Stimulated activated memory B cell treated with anti-CD40 and anti-IgM and Interleukin-4, amounts not matched to agents 10 μg/mL and 1 μg/mL and 100 μg/mL, for 72 hours (primary cell): ENCODE data around the gene MYO5B.

ENCODE experiments used
- ATAC-seq: fragments of 150-1000 bp; cut with Tn5 transposase; 2 replicates; pipeline ENCODE4 v1.10.0; 2021
- H3K27ac Mint-ChIP-seq: one replicate; pipeline ENCODE4 v1.8.0; 2022; ENCODE audit warnings: mild to moderate bottlenecking, mixed read lengths
- H3K27me3 Mint-ChIP-seq: one replicate; pipeline ENCODE4 v1.8.0; 2022; ENCODE audit warnings: mixed read lengths
- H3K36me3 Mint-ChIP-seq: one replicate; pipeline ENCODE4 v1.8.0; 2022; ENCODE audit warnings: mixed read lengths
- H3K4me1 Mint-ChIP-seq: one replicate; pipeline ENCODE4 v1.8.0; 2022; ENCODE audit warnings: mixed read lengths
- H3K4me3 Mint-ChIP-seq: one replicate; pipeline ENCODE4 v1.8.0; 2022; ENCODE audit warnings: mild to moderate bottlenecking, moderate library complexity, mixed read lengths
- H3K9me3 Mint-ChIP-seq: one replicate; pipeline ENCODE4 v1.8.0; 2022; ENCODE audit warnings: mixed read lengths

The MYO5B gene

DNA sequence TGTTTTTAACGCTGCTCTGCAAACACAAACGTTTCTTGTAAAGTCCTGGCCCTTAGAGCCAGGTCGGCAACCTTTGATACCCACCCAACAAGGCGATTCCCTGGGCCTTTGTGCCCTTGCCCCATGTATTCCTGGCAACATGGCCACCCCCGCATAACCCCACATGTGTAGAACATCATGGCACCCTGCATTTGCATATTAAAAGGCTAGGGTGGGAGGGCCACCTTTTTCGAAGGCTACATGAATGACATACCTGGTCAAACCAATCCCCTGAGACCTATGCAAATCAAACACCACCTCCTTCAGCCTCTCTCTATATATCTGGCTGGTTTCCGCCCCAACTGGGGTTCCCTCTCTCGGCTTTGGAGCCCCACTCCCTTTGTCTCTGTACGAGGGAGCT is 105.2 kb downstream of the MYO5B start:
- Mint-ChIP-seq H3K27ac (no peak overlapping the region), H3K4me3 (no peak overlapping the region), H3K36me3 (no peaks in the 10 kb centered on the region), H3K9me3 (no peaks in the 10 kb centered on the region), H3K4me1 (no peaks in the 10 kb centered on the region), H3K27me3 (peaks cover 7% of the 10 kb centered on the region)
- ATAC-seq: no peak

DNA sequence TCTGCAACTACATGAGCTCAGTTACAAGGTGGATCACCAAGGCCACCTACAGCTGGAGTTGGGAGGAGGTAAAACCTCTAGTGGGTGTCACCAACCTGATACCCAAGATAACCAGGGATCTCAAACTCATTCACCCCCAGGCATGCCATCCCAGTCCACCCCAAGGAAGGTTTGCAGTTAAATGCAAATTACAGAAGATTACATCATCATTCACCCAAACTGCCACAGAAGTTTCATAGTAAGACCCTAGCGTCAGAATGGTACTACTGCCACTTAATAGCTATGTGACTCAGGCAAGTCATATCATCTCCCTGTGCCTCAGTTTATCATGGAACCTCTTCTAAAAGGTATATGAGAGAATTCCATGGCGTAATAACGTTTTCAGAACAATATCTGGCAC is 111.2 kb downstream of the MYO5B start:
- Mint-ChIP-seq H3K36me3 (no peaks in the 10 kb centered on the region), H3K9me3 (no peaks in the 10 kb centered on the region), H3K4me1 (no peaks in the 10 kb centered on the region), H3K27me3 (peaks cover 34% of the 10 kb centered on the region), H3K27ac (no peak overlapping the region), H3K4me3 (no peak overlapping the region)
- no peak for ATAC-seq

DNA sequence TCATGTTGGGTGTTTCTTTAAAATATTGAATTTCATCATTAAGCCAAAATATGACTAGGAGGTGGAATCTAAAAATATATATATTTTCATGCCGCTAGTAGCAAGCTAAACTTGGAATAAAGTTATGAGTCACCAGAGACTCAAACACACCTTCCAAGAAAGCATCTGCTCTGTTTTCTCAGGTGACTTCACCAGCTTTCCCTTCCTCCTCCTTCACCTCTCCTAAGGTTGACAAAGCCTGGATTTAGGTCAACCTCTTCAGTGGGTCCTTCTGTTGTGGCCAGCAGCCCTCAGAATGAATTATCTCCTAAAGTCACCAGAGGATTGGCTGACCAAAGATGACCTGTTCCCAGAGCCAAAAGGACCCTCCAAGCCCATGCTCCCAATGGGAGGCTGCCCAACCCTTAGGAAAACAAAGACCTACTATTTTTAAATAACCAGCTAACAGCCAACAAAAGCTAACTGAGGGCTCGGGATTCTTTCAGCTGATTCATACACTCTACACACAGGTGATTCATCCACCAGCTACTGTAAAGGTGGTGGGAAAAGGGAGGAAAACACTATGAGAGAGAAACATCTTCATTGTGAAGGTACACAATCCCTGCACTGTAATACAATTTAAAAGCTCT is 113.9 kb downstream of the MYO5B start:
- H3K4me3 Mint-ChIP-seq: no peak overlapping the region
- peaks cover 49% of the 10 kb centered on the region for H3K27me3 Mint-ChIP-seq
- peaks cover 4% of the 10 kb centered on the region for H3K4me1 Mint-ChIP-seq
- H3K9me3 Mint-ChIP-seq: no peaks in the 10 kb centered on the region
- ATAC-seq: no peak
- H3K36me3 Mint-ChIP-seq: no peaks in the 10 kb centered on the region
- no peak overlapping the region for H3K27ac Mint-ChIP-seq

DNA sequence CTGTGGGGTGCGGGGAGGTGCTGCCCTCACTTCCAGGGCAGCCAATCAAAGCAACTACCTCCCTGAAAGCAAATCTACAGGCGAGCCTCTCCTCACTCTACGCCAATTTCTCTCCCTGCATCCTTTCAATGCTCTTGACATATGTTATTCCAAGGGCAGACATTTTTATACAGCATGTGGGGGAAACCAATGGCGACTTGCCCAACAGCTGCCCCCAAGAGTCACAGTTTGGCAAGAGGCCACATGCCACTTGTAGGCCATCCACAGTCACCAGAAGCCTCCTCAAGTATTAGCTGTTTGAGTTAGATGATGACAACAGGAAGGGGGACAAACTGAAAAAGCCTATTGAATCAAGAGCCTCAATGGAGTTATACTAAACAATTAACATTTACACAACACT is 114.6 kb downstream of the MYO5B start:
- no peak overlapping the region for H3K4me3 Mint-ChIP-seq
- H3K27ac Mint-ChIP-seq: no peak overlapping the region
- H3K4me1 Mint-ChIP-seq: peaks cover 8% of the 10 kb centered on the region
- H3K27me3 Mint-ChIP-seq: peaks cover 49% of the 10 kb centered on the region
- no peaks in the 10 kb centered on the region for H3K9me3 Mint-ChIP-seq
- ATAC-seq: no peak
- H3K36me3 Mint-ChIP-seq: no peaks in the 10 kb centered on the region

DNA sequence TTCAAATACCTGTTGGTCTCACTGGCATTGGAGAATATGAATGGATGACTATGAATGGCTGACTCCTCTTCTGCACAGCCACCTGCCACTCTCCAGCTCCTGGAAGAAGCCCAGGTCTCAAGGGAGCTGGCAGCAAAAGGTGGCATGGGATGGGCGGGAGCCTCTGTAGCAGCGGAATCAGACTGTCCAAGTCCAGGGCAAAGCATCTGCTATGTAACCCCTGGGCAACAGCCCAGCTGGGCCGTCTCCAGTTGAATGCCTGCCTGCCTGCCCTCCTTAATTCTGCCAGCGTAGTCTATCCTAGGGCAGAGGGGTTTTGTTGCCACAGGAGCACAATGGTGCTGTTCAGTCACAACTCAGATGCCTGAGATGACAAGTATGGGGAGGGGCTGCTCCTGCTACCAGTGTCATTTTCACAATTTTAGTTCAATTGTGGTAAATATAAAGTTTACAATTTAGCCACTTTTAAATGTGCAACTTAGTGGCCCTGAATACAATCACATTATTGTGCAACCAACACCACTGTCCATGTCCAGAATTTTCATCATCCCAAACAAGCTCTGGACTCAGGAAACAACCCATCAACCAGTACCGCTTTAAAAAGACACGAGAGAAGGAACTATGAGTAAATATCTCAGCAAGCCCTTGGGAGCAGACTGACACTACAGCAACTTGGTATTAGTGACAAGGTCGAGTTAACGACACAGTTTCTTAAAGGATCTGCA is 115.2 kb downstream of the MYO5B start:
- ATAC-seq: no peak
- H3K27me3 Mint-ChIP-seq: peaks cover 53% of the 10 kb centered on the region

DNA sequence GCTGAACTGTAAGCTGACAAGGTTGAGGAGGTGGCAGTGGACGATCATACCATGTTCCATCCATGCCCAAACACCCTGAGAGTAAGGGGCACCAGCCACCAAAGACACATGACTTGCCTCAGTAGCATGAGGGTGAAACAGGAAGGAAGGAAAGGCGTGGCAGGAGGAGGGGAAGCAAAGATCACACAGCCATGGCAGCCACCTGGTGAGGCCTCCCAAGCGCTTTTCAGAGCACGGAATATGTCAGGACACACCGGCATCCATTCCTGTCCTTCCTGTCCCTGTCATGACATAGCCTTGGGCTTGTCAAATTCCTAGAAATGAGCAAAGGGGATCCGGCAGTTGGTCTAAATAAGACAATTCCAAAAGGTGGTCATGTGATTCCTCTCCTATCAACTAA is 118.7 kb downstream of the MYO5B start:
- H3K4me1 Mint-ChIP-seq: peaks cover 8% of the 10 kb centered on the region
- H3K27me3 Mint-ChIP-seq: peaks cover 47% of the 10 kb centered on the region
- H3K36me3 Mint-ChIP-seq: no peaks in the 10 kb centered on the region
- no peak overlapping the region for H3K27ac Mint-ChIP-seq
- no peak for ATAC-seq
- no peak overlapping the region for H3K4me3 Mint-ChIP-seq
- H3K9me3 Mint-ChIP-seq: peaks cover 3% of the 10 kb centered on the region

More for the DNA sequence above, 115.2 kb downstream of the MYO5B start:
- Mint-ChIP-seq H3K36me3 (no peaks in the 10 kb centered on the region), H3K27ac (no peak overlapping the region), H3K4me3 (no peak overlapping the region), H3K9me3 (no peaks in the 10 kb centered on the region), H3K4me1 (peaks cover 8% of the 10 kb centered on the region)

DNA sequence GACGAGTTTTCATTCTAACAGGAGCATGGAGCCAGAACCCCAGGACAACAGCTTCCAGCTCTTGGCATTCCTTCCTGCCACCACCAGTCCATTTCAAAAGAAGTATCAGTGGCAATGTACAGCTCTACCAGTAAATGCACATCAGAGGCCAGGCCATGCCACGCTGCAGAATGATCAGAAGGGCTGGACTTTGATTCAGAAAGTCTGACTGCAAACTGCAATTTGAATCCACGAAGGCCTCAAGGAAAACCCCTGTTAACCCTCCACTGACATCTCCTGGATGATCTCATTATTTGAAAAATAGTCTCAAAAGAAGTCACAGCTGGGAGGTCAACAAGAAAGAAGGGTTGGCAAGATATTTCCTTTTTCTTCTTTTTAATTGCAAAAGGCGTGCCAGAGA is 119.2 kb downstream of the MYO5B start:
- Mint-ChIP-seq H3K36me3 (no peaks in the 10 kb centered on the region), H3K4me1 (peaks cover 8% of the 10 kb centered on the region), H3K27me3 (peaks cover 47% of the 10 kb centered on the region), H3K4me3 (no peak overlapping the region), H3K27ac (no peak overlapping the region), H3K9me3 (peaks cover 3% of the 10 kb centered on the region)
- no peak for ATAC-seq

DNA sequence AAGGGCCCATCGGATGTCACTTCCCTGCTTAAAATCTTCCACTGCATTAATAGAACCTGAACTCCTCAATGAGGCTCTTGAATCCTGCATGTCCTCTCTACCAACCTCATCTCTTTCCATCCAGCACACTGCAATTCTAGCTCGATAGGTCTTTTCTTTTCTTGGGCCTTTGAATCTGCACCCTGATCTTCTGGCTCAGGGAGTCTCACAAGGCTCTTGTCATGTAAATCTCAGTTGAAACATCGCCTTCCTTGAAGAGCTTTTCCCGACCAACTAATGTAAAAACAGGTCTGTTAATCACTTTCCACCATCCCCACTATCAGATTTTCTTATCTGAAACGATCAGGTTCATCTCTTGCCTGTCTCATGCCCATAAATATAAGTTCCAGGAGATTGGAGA is 120.5 kb downstream of the MYO5B start:
- Mint-ChIP-seq H3K4me3 (no peak overlapping the region), H3K27ac (no peak overlapping the region), H3K4me1 (peaks cover 8% of the 10 kb centered on the region), H3K36me3 (no peaks in the 10 kb centered on the region), H3K27me3 (peaks cover 44% of the 10 kb centered on the region), H3K9me3 (peaks cover 3% of the 10 kb centered on the region)
- no peak for ATAC-seq

DNA sequence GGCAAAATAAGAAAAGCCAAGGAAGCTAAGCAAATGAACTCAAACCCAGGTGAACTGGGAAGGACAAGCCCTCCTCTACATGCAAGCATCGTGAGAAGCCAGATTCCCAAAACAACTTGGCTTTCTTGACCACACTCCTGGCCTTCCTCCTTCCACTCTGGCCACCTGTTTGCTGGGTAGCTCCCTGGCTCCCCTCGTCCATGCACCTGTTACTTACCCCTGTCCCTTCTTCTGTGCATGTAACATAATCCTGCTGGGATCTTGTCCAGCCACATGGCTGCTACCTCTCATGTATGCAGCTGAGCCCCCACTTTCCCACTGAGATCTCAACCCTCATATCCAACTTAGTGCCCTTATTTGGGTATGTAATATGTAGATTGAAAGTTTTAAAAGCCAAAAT is 121.6 kb downstream of the MYO5B start:
- H3K27me3 Mint-ChIP-seq: peaks cover 37% of the 10 kb centered on the region
- H3K4me3 Mint-ChIP-seq: no peak overlapping the region
- peaks cover 3% of the 10 kb centered on the region for H3K9me3 Mint-ChIP-seq
- ATAC-seq: no peak
- no peaks in the 10 kb centered on the region for H3K36me3 Mint-ChIP-seq
- H3K27ac Mint-ChIP-seq: no peak overlapping the region
- peaks cover 8% of the 10 kb centered on the region for H3K4me1 Mint-ChIP-seq

DNA sequence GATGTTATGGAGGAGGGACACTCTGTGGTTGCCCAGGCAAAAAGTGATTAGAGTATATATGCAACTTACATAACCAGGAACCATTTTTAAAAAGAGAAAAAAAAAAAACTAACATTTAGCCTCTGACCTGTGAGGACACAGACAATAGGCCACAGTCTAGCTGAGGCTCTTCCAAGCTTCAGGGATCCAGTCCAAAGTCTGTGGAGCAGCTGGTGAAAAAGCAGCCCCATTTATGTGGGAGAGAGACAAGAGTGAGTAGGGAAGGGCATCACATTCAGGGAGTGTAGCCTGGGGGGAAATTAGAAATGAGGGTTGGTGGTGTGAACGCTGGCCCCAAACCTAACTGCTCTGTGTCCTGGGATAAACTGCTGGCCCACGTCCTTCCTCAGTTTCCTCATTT is 122.8 kb downstream of the MYO5B start:
- H3K27me3 Mint-ChIP-seq: peaks cover 37% of the 10 kb centered on the region
- ATAC-seq: no peak
- peaks cover 8% of the 10 kb centered on the region for H3K4me1 Mint-ChIP-seq
- peaks cover 3% of the 10 kb centered on the region for H3K9me3 Mint-ChIP-seq
- H3K36me3 Mint-ChIP-seq: no peaks in the 10 kb centered on the region
- no peak overlapping the region for H3K4me3 Mint-ChIP-seq
- H3K27ac Mint-ChIP-seq: no peak overlapping the region

DNA sequence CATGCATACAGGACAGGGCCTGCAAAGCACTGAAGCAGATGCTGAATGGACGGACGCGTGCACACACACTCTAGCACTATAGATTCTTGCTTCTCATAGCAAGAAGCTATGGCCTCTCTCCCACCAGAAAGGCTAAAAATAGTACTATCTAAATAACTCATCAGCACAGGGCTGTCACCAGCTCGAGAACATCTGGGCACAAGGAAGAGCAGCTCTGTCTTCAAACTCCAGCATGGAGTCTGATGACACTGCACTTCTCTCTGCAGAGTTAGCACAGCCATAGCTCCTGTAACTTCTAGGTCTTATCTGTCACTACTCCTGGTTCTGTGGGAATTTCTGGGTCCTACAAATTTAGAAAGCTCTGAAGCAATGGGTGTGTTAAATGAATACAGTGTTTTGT is 123.5 kb downstream of the MYO5B start:
- peaks cover 3% of the 10 kb centered on the region for H3K9me3 Mint-ChIP-seq
- H3K27me3 Mint-ChIP-seq: peaks cover 45% of the 10 kb centered on the region
- no peaks in the 10 kb centered on the region for H3K36me3 Mint-ChIP-seq
- H3K4me3 Mint-ChIP-seq: no peak overlapping the region
- no peak overlapping the region for H3K27ac Mint-ChIP-seq
- no peak for ATAC-seq
- peaks cover 7% of the 10 kb centered on the region for H3K4me1 Mint-ChIP-seq

DNA sequence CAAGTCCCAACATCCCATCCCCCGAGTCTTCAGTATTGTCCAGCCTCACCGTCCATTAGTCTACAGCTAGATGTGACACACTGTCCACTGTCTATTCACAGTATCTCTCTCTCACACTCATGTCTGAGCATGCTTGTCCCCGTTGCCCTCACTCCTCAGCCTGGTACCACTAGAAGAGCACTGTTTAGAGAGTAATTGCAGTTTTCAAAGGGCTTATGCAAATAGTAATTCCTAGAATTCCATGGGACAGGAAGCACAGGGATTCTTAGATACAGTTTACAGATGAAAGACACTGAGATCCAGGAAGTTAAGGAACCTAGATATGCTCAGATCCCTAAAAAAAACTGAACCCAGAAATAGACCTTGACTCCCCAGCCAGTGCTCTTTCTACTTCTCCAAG is 125.5 kb downstream of the MYO5B start:
- no peaks in the 10 kb centered on the region for H3K36me3 Mint-ChIP-seq
- H3K4me3 Mint-ChIP-seq: no peak overlapping the region
- ATAC-seq: no peak
- no peaks in the 10 kb centered on the region for H3K4me1 Mint-ChIP-seq
- no peak overlapping the region for H3K27ac Mint-ChIP-seq
- peaks cover 38% of the 10 kb centered on the region for H3K27me3 Mint-ChIP-seq
- peaks cover 2% of the 10 kb centered on the region for H3K9me3 Mint-ChIP-seq

DNA sequence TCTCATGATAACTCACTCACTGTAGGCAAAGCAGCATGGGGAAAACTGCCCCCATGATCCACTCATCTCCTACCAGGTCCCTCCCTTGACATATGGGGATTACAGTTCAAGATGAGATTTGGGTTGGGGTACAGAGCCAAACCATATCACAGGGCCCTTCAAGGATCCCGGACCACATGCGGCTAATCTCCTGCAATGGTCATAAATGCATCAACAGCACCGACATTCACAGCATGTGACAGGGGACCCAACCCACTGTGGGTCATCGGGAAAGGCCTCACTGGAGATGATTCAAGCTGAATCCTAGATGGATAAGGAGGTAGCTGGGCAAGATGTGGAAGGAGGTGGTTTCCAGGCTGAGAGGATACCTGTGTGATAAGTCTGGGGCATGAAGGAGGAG is 129.4 kb downstream of the MYO5B start:
- H3K4me3 Mint-ChIP-seq: no peak overlapping the region
- no peaks in the 10 kb centered on the region for H3K9me3 Mint-ChIP-seq

DNA sequence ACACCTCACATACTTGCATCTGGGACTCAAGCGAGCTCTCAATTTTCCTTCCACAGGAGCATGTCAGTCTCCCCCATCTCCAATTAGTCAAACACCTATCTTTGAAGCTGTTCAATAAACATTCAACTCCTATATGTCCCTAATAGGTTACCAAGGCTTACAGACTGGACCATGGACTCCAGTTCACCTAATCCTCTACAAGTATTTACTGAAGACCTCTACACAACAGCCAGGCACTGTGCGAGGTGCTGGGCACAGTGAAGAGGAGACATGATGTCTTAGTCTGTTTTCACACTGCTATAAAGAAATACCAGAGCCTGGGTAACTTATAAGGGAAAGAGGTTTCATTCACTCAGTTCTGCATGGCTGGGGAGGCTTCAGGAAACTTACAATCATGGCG is 129.9 kb downstream of the MYO5B start:
- Mint-ChIP-seq H3K4me3 (no peak overlapping the region), H3K27ac (no peak overlapping the region), H3K27me3 (peaks cover 36% of the 10 kb centered on the region), H3K4me1 (no peaks in the 10 kb centered on the region), H3K36me3 (no peaks in the 10 kb centered on the region), H3K9me3 (no peaks in the 10 kb centered on the region)
- ATAC-seq: no peak

More for the DNA sequence above, 129.4 kb downstream of the MYO5B start:
- Mint-ChIP-seq H3K27ac (no peak overlapping the region), H3K36me3 (no peaks in the 10 kb centered on the region), H3K27me3 (peaks cover 37% of the 10 kb centered on the region), H3K4me1 (no peaks in the 10 kb centered on the region)
- no peak for ATAC-seq

DNA sequence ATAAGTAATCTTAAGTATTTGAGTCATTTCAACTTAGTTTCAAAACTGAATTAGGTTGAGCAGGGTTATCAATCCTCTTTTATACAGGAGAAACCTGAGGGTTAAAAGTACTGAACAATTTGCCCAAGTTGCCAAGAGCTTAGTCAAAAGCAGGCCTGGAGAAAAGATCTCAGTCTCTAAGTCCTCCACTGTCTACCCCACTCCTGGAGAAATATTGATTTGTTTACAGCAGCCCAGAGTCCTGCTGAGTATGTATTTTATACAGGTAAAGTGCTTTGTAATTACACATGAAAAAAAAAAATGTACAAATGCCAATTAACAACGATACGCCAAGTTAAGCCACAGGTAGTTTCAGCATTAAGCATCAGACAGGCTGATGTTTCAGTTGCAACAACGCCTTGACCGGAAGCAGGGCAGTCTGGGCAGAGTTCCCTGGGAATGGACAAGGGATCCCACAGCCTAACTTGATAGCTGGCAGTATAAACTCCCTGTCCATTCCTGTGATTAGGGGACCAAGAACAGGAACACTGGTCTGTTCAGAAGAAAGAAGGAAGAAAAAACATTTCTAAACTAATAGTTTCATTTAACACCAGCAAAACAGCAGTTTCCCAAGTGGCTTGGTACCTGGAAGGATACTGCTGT is 132.9 kb downstream of the MYO5B start:
- peaks cover 31% of the 10 kb centered on the region for H3K27me3 Mint-ChIP-seq
- no peaks in the 10 kb centered on the region for H3K9me3 Mint-ChIP-seq
- H3K36me3 Mint-ChIP-seq: no peaks in the 10 kb centered on the region
- ATAC-seq: no peak
- H3K4me1 Mint-ChIP-seq: no peaks in the 10 kb centered on the region
- H3K27ac Mint-ChIP-seq: no peak overlapping the region
- H3K4me3 Mint-ChIP-seq: no peak overlapping the region

DNA sequence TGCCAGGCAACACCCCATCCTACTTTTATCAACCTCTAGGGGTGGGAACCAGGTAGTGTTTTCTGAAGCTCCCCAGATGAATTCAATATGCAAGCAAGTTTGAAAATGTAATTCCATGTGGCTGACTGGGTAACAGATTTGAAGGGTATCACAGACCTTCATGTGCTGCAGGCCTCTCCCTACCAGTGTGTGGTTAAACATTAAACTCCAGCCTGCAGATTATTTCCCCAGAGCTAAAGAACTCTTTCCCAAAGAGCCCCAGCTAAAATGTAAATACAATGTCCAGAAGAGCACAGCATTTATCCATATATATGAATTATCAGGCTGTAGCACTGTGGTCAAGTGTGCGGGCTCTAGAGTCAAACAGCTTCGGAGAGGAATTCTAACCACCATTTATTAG is 134.1 kb downstream of the MYO5B start:
- Mint-ChIP-seq H3K4me3 (no peak overlapping the region), H3K27ac (no peak overlapping the region), H3K36me3 (no peaks in the 10 kb centered on the region), H3K9me3 (no peaks in the 10 kb centered on the region), H3K27me3 (peaks cover 25% of the 10 kb centered on the region), H3K4me1 (no peaks in the 10 kb centered on the region)
- ATAC-seq: no peak
